GM21529 (cell line): ENCODE results near the gene RGL1.

Experiments used
- ATAC-seq: cut with Tn5 transposase; IDR thresholded peaks from one replicate; pipeline ENCODE4 v1.9.1; 2021; ENCODE audit not compliant: unreplicated experiment

RGL1 gene

GRCh38 chr1:183911285-183911684 lies 106.4 kb downstream of the RGL1 start:
- ATAC-seq = peak; percentile 76

- peak; percentile 65 for ATAC-seq
Measured at GRCh38 chr1:183912265-183912886, 107.5 kb downstream of the RGL1 start.

GRCh38 chr1:183913567-183913993 lies 108.7 kb downstream of the RGL1 start:
- no peak for ATAC-seq

GRCh38 chr1:183914276-183914675 lies 109.4 kb downstream of the RGL1 start:
- no peak for ATAC-seq

- ATAC-seq = no peak
Measured at GRCh38 chr1:183914891-183915290, 110.0 kb downstream of the RGL1 start.

GRCh38 chr1:183915625-183916510 lies 110.9 kb downstream of the RGL1 start:
- peak; percentile 33 for ATAC-seq

- ATAC-seq = no peak
Measured at GRCh38 chr1:183916574-183916973, 111.7 kb downstream of the RGL1 start.

- no peak for ATAC-seq
Measured at GRCh38 chr1:183918589-183918988, 113.7 kb downstream of the RGL1 start.

GRCh38 chr1:183920651-183921050 lies 115.7 kb downstream of the RGL1 start:
- ATAC-seq = no peak

- no peak for ATAC-seq
Measured at GRCh38 chr1:183922197-183922596, 117.3 kb downstream of the RGL1 start.

GRCh38 chr1:183925947-183926346 lies 121.0 kb downstream of the RGL1 start:
- no peak for ATAC-seq

- ATAC-seq = no peak
Measured at GRCh38 chr1:183926983-183927382, 122.1 kb downstream of the RGL1 start.

- ATAC-seq = no peak
Measured at GRCh38 chr1:183931646-183932271, 126.8 kb downstream of the RGL1 start.

GRCh38 chr1:183932412-183932811 lies 127.5 kb downstream of the RGL1 start:
- ATAC-seq = no peak

- ATAC-seq = no peak
Measured at GRCh38 chr1:183933528-183934179, 128.7 kb downstream of the RGL1 start.

- no peak for ATAC-seq
Measured at GRCh38 chr1:183934314-183934713, 129.4 kb downstream of the RGL1 start.

- no peak for ATAC-seq
Measured at GRCh38 chr1:183936009-183936408, 131.1 kb downstream of the RGL1 start.

GRCh38 chr1:183936791-183937190 lies 131.9 kb downstream of the RGL1 start:
- ATAC-seq = no peak

GRCh38 chr1:183937611-183938010 lies 132.7 kb downstream of the RGL1 start:
- ATAC-seq = no peak

GRCh38 chr1:183941001-183941400 lies 136.1 kb downstream of the RGL1 start:
- ATAC-seq = no peak

GRCh38 chr1:183942933-183943693 lies 138.2 kb downstream of the RGL1 start:
- ATAC-seq = no peak
